HepG2 (cell line): Measurements from ENCODE around the gene LCK. TPM values are rescaled to one million over a fixed set of nuclear protein-coding genes. Genes with fewer than 3 reads are reported as not detected.

Experiments used
- AHR ChIP-seq: IDR thresholded peaks from 2 replicates; pipeline ENCODE4 v1.6.1; 2018; ENCODE audit warnings: missing genetic modification reagents, missing compliant biosample characterization
- ARID5B ChIP-seq: IDR thresholded peaks from 2 replicates; pipeline ENCODE4 v1.4.0; 2020; ENCODE audit warnings: mild to moderate bottlenecking, missing genetic modification reagents
- ATF7 ChIP-seq, 2 experiments: fragments of 450-650 bp in 1 of 2; sonication (generic) in 1 of 2; formaldehyde crosslinking in 1 of 2; IDR thresholded peaks; 2 replicates each; pipeline versions ENCODE4 v1.4.0 to v1.6.1; 2016 to 2020; ENCODE audit warnings: antibody characterized with exemption in 1 of 2, mild to moderate bottlenecking in 1 of 2, missing genetic modification reagents in 1 of 2
- GZF1 ChIP-seq: sonication (generic); formaldehyde crosslinking; IDR thresholded peaks from 2 replicates; pipeline ENCODE4 v1.5.1; 2020; ENCODE audit warnings: mild to moderate bottlenecking, missing genetic modification reagents
- HCFC1 ChIP-seq: fragments of 150-350 bp; IDR thresholded peaks from 2 replicates; pipeline ENCODE4 v1.6.1; 2014; ENCODE audit warnings: low read depth, low read length
- IRF1 ChIP-seq: sonication (generic); formaldehyde crosslinking; IDR thresholded peaks from 2 replicates; pipeline ENCODE4 v1.4.0; 2020; ENCODE audit warnings: low read depth, mild to moderate bottlenecking, missing genetic modification reagents
- IRX3 ChIP-seq: sonication (generic); formaldehyde crosslinking; IDR thresholded peaks from 2 replicates; pipeline ENCODE4 v1.8.1; 2023; ENCODE audit warnings: mild to moderate bottlenecking, low read depth, missing genetic modification reagents, borderline replicate concordance
- KLF15 ChIP-seq: sonication (generic); formaldehyde crosslinking; IDR thresholded peaks from 2 replicates; pipeline ENCODE4 v1.8.1; 2023; ENCODE audit warnings: borderline replicate concordance, mild to moderate bottlenecking, inconsistent platforms, missing genetic modification reagents, mixed read lengths
- MLX ChIP-seq: IDR thresholded peaks from 2 replicates; pipeline ENCODE4 v1.6.1; 2016
- MTA1 ChIP-seq: sonication (generic); formaldehyde crosslinking; IDR thresholded peaks from 2 replicates; pipeline ENCODE4 v1.4.0; 2020; ENCODE audit warnings: missing genetic modification reagents, mild to moderate bottlenecking, borderline replicate concordance
- NBN ChIP-seq: fragments of 450-650 bp; conservative IDR thresholded peaks from 2 replicates; pipeline ENCODE4 v1.6.1; 2017
- NRL ChIP-seq: sonication (generic); formaldehyde crosslinking; IDR thresholded peaks from 2 replicates; pipeline ENCODE4 v1.5.0; 2020; ENCODE audit warnings: missing genetic modification reagents, mild to moderate bottlenecking, moderate library complexity, borderline replicate concordance
- REXO4 ChIP-seq: sonication (generic); formaldehyde crosslinking; IDR thresholded peaks from 2 replicates; pipeline ENCODE4 v1.8.0; 2022; ENCODE audit warnings: missing genetic modification reagents, mild to moderate bottlenecking, borderline replicate concordance
- RNF219 ChIP-seq: sonication (generic); formaldehyde crosslinking; IDR thresholded peaks from 2 replicates; pipeline ENCODE4 v1.5.0; 2020; ENCODE audit warnings: mild to moderate bottlenecking, missing genetic modification reagents
- SPEN ChIP-seq: sonication (generic); formaldehyde crosslinking; IDR thresholded peaks from 2 replicates; pipeline ENCODE4 v1.5.1; 2020; ENCODE audit warnings: low read depth, mild to moderate bottlenecking, missing genetic modification reagents
- SRSF4 ChIP-seq: fragments of 200-400 bp; formaldehyde crosslinking; IDR thresholded peaks from one replicate; pipeline ENCODE4 v1.6.1; 2018; ENCODE audit warnings: mild to moderate bottlenecking, low read depth, low read length, moderate library complexity; ENCODE audit not compliant: poor library complexity, severe bottlenecking
- ZC3H4 ChIP-seq: sonication (generic); formaldehyde crosslinking; IDR thresholded peaks from 2 replicates; pipeline ENCODE4 v1.4.0; 2020; ENCODE audit warnings: missing genetic modification reagents, borderline replicate concordance
- ZNF263 ChIP-seq: sonication (generic); formaldehyde crosslinking; IDR thresholded peaks from 2 replicates; pipeline ENCODE4 v1.4.0; 2020; ENCODE audit warnings: missing genetic modification reagents
- ZNF431 ChIP-seq: sonication (generic); formaldehyde crosslinking; IDR thresholded peaks from 2 replicates; pipeline ENCODE4 v1.9.0; 2022; ENCODE audit warnings: missing genetic modification reagents, low read depth, mild to moderate bottlenecking, borderline replicate concordance
- ZNF672 ChIP-seq: sonication (generic); formaldehyde crosslinking; IDR thresholded peaks from 2 replicates; pipeline ENCODE4 v1.8.1; 2022; ENCODE audit warnings: missing genetic modification reagents
- ZNF747 ChIP-seq: sonication (generic); formaldehyde crosslinking; IDR thresholded peaks from 2 replicates; pipeline ENCODE4 v1.8.1; 2023; ENCODE audit warnings: missing genetic modification reagents, mild to moderate bottlenecking, borderline replicate concordance
- ZNF782 ChIP-seq: sonication (generic); formaldehyde crosslinking; IDR thresholded peaks from 2 replicates; pipeline ENCODE4 v1.4.0; 2020; ENCODE audit warnings: missing genetic modification reagents, mild to moderate bottlenecking, borderline replicate concordance
- polyA plus RNA-seq, 8 experiments: library from polyadenylated mRNA; depleted of rRNA in 3 of 8; stranded (reverse) in 7 of 8; unstranded in 1 of 8; fragments of >200 nt; fragmentation: Illumina TruSeq in 4 of 8; extraction: Trizol in 4 of 8; gene quantifications; 2 replicates each; pipeline versions ENCODE4 v1.2.1 to v1.2.3, GENCODE V29; 2011 to 2016; ENCODE audit warnings: low read depth in 4 of 8, missing spikeins in 1 of 8, mixed read lengths in 1 of 8; ENCODE audit not compliant: insufficient read depth in 1 of 8
- total RNA-seq, 5 experiments: library from RNA; depleted of rRNA; stranded (reverse); fragments of >200 nt; fragmentation: Illumina TruSeq; extraction: Trizol; gene quantifications; 2 replicates each; pipeline ENCODE4 v1.2.3, GENCODE V29; 2016; ENCODE audit warnings: low read depth in 1 of 5

LCK gene
- total and polyA plus RNA-seq, 2 of the 13 experiments (the other 11 are each of a cell fraction or from before 2014, with no cell fraction given) = 0.93 to 1.8 TPM

- TF ChIP-seq RNF219 = no peak
- TF ChIP-seq SPEN (CRISPR knock-in tag) = peak; percentile 87; the same call in 1 of the 2 replicates
- 0 out of 2 replicates have a peak, but pooled peaks have one; percentile 19 for TF ChIP-seq ZNF782 (CRISPR knock-in tag)
- no peak for TF ChIP-seq ZNF747
- TF ChIP-seq NRL (CRISPR knock-in tag) = peak; percentile 72; the same call in 1 of the 2 replicates
- no peak for TF ChIP-seq NBN
- peak; percentile 49; the same call in 1 of the 2 replicates for TF ChIP-seq MLX (CRISPR knock-in tag)
- no peak for TF ChIP-seq ZNF431 (CRISPR knock-in tag)
- TF ChIP-seq AHR (CRISPR knock-in tag) = no peak
- 0 out of 2 replicates have a peak, but pooled peaks have one; percentile 32 for TF ChIP-seq ZNF263 (CRISPR knock-in tag)
- TF ChIP-seq KLF15 (CRISPR knock-in tag) = no peak
- no peak for TF ChIP-seq ZC3H4 (CRISPR knock-in tag)
- peak; percentile 88 for TF ChIP-seq ARID5B (CRISPR knock-in tag)
- TF ChIP-seq IRF1 (CRISPR knock-in tag) = no peak
- no peak for TF ChIP-seq ATF7 (IDR thresholded peaks at IDR 0.05)
- peak; percentile 81; the same call in 1 of the 2 replicates for TF ChIP-seq ATF7 (CRISPR knock-in tag; IDR thresholded peaks at IDR 0.05)
- peak; percentile 98 for TF ChIP-seq MTA1
- no peak for TF ChIP-seq ZNF672 (CRISPR knock-in tag)
- 0 out of 2 replicates have a peak, but pooled peaks have one; percentile 34 for TF ChIP-seq IRX3
- TF ChIP-seq SRSF4 = no peak
- TF ChIP-seq REXO4 (CRISPR knock-in tag) = no peak
- TF ChIP-seq GZF1 (CRISPR knock-in tag) = no peak
- no peak for TF ChIP-seq HCFC1
Measured at GRCh38 chr1:32249831-32250525, 1.1 kb upstream of the LCK start (continued).
